22Rv1 (cell line): Measurements from ENCODE around the gene LAT.

Source experiments
- H3K27ac ChIP-seq: fragments of 450-650 bp; 2 replicates; pipeline ENCODE4 v1.5.1; 2017
- CTCF ChIP-seq: fragments of 450-650 bp; IDR thresholded peaks from 2 replicates; pipeline ENCODE4 v1.5.1; 2017; ENCODE audit warnings: mild to moderate bottlenecking
- ZFX ChIP-seq: fragments of 450-650 bp; IDR thresholded peaks from 2 replicates; pipeline ENCODE4 v1.6.1; 2017; ENCODE audit warnings: antibody characterized with exemption, borderline replicate concordance

Gene LAT

GRCh38 chr16:28980929-28981328, 3.9 kb upstream of the LAT start:
- H3K27ac ChIP-seq: no peak overlapping the region
- TF ChIP-seq CTCF: no peak
- no peak for TF ChIP-seq ZFX

- no peak for TF ChIP-seq ZFX
- TF ChIP-seq CTCF: peak; percentile 72
- H3K27ac ChIP-seq: no peak overlapping the region
Measured at GRCh38 chr16:28981517-28981916, 3.3 kb upstream of the LAT start.

- TF ChIP-seq CTCF: no peak
- TF ChIP-seq ZFX: no peak
- no peak overlapping the region for H3K27ac ChIP-seq
Measured at GRCh38 chr16:28982418-28982817, 2.4 kb upstream of the LAT start.

GRCh38 chr16:28982949-28983348, 1.9 kb upstream of the LAT start:
- H3K27ac ChIP-seq: no peak overlapping the region
- no peak for TF ChIP-seq CTCF
- no peak for TF ChIP-seq ZFX

GRCh38 chr16:28983644-28984043, 1.2 kb upstream of the LAT start:
- H3K27ac ChIP-seq: no peak overlapping the region
- TF ChIP-seq CTCF: no peak

GRCh38 chr16:28984091-28984490, 761 bp upstream of the LAT start:
- no peak for TF ChIP-seq CTCF
- H3K27ac ChIP-seq: no peak overlapping the region

- no peak for TF ChIP-seq CTCF
- no peak for TF ChIP-seq ZFX
- H3K27ac ChIP-seq: no peak overlapping the region
Measured at GRCh38 chr16:28985211-28986041, 574 bp downstream of the LAT start.
